Stimulated activated CD4-positive, alpha-beta T cell treated with anti-CD3 and anti-CD28 coated beads, Interleukin-12 subunit alpha, Interleukin-12 subunit beta, amount 100 ng/mL, for 24 hours (primary cell): ENCODE results near the gene MIER3.

Experiments
- DNase-seq, 2 experiments: peaks; one replicate each; pipeline ENCODE4 v3.0.0-alpha.2; 2020; ENCODE audit warnings: low read depth in 2 of 2

The MIER3 gene

DNA sequence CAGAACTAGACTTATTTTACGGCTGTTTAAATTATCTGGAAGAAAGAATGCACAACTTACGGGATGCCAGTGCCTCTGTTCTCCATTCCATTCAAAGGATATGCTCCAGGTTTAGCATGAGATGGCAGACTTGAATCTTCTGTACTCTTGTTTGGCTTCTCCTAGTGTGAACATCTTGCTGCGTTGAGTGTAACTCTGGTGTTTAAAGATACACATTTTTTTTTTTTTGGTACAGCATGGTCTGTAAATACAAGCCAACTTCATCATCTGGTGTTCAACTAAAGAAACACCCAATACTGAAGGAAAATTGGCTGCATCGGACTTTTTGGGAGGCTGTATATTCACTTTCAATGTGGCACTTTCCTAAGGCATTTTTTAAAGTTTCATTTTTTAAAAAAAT lies 7.4 kb upstream of the MIER3 start:
- DNase-seq: no peak

GRCh38 chr5:56958595-56958994 lies 6.7 kb upstream of the MIER3 start:
- no peak for DNase-seq

- no peak for DNase-seq
Observed at GRCh38 chr5:56954262-56954661, 2.3 kb upstream of the MIER3 start.

- DNase-seq: peak; percentile 5 to 17
Observed at GRCh38 chr5:56951126-56951945, 587 bp downstream of the MIER3 start.

DNA sequence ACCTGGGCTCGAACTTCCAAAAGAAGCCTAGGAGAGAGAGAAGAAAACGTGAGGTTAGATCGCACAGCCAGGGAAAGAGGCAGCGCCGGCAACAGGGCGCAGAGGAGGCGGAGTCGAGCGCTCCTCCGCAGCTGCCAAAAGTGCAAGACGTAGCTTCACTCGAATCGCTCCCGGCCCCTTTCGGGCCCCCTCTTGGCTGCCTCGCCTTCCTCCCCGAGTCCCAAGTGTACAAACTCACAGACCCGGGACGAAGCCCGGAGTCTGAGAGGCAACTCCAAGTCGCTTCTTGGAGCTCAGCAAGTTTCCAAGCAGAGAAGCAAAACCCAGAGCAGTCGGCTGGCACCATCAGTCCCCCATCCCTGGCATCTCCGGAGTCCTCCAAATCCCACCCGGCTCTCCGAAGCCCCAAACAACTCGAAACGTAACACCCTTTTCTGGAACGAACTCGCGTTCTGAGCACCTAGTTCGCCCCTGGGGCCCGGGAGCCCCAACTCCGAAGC lies 1.2 kb downstream of the MIER3 start:
- peak; percentile 31 to 51 for DNase-seq

- DNase-seq: no peak
Observed at GRCh38 chr5:56947052-56947451, 4.9 kb downstream of the MIER3 start.

- no peak for DNase-seq
Observed at GRCh38 chr5:56941981-56942380, 9.9 kb downstream of the MIER3 start.

DNA sequence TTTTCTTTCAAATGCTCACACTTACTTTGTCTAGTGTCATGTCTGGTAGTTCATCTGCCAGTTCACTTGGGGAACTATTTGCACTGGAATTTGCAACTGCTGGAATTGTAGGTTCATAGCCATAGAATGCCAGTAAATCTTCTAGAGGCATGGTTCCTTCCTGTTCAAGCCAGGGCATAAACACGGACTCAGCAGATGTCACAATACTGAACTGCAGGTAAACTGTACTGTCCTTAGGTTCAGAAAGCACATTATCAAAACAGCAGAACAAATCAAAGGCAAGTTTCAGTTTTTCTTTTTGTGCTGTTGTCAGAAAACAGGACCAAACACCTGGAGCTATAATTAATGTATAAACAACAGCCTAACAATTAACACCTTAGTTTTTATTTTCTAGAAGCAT lies 13.1 kb downstream of the MIER3 start:
- no peak for DNase-seq

DNA sequence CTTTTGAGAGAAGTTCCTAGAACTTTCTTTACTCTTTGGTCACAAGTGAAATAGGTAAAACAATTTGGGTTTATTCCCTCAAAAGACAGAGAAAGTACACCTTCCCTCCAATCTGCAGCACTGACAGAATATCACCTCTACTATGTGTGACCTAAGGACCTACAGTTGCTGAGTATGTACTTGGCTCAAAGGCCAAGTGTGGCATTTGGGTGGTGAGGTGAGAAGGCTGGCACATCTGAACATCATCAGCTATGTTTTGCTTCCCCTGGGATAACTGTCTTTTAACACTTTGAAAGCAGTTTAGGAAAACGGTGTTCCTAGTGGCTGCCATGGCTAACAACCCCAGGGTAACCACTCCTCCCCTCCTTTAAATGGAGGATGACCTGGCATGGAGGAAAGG lies 17.6 kb downstream of the MIER3 start:
- no peak for DNase-seq

DNA sequence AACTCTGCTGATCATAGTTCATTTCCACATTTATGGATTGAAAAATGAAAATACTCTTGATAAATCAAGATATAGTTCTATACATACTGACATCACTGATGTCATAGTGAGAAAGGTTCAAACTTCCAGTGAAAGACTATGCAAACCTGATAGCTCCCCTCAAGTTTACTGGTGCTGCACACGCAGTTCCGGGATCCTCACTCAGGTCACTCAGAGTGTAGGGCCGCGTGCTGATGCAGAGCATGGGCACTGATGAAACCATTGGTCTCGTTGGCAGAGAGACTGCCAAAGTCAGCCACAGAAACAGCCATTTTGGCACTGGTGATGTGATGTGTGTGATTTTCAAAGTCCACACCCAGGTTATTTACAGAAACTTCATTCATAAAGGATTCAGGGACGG lies 29.0 kb downstream of the MIER3 start:
- DNase-seq: no peak

- DNase-seq: no peak
Observed at GRCh38 chr5:56919942-56920662, 31.8 kb downstream of the MIER3 start.

DNA sequence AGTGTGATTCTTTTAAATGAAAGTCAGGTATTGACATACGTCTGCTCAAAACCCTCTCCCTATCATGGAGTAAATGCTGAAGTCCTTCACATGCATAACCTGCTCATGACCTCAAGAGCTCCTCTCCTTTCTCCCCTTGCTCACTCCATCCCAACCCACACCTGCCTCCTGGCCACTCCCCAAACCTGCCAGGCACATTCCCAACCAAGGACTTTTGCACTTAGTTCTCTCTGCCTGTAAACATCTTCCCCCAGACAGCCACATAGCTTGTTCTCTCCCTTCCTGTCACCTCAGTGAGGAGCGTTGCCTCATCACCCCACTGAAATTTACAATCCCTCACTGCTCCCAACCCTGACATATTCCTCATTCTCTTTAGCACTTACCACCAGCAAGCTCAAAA lies 33.9 kb downstream of the MIER3 start:
- no peak for DNase-seq

- DNase-seq: no peak
Observed at GRCh38 chr5:56917534-56917933, 34.4 kb downstream of the MIER3 start.

GRCh38 chr5:56914678-56915077 lies 37.2 kb downstream of the MIER3 start:
- DNase-seq: no peak

GRCh38 chr5:56913766-56914165 lies 38.2 kb downstream of the MIER3 start:
- DNase-seq: no peak

DNA sequence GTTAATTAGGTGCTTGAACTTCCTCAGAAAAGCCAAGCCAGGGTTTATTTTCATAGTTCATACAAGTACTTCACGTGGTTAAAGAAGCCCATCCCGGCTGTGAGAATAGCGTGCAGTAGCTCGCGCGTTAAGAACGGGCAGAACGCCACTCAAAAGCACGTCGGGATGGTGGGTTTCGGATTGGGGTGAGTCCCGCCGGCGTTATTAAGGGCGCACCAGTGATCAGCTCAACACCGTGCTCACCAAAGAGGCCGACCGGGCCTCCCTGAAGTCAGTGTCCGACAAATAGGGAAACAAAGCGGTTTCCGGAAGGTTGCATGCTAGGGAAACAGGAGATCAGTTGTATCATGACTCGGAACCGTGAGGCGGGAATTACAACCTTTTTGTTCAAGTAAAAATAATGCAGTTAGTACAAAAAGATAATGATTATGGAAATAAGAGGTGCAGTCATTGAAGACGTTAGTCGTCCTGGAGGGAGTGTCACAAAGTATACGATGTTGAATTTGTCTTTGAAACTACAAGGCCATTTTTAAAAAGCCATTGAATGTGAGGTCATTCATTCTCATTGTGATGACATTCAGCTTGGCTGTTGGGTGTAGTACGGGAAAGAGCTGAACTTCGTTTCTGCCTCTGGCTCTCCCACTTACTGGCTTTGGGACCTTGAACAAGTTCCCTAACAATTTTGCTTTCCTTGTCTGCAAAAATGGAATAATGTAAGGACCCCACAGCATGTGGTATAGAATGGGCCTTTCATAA lies 41.5 kb downstream of the MIER3 start:
- DNase-seq: peak; percentile 10 to 32

GRCh38 chr5:56909294-56910209 lies 42.4 kb downstream of the MIER3 start, which contains the start of gene SETD9:
SETD9 (plus strand) TSS chr5:56909596; CDS start chr5:56909646, 50 bp downstream.
- DNase-seq: peak; percentile 84 to 95

DNA sequence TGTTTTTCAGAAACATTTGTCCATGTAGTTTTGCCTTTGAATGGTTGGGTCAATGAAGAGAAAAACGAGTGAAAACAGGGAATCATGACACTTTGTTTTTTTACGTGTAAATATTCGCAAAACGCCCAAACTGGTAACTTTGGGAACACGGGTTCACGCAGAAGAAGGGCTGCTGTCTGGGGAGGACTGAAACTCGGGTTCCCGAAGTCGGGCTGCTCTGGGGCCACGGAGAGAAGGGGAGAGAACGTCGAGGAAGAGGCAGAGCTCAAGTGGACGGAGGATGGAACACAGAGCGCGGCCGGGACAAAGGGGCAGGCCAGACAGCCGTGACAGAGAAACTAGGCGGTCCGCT lies 43.0 kb downstream of the MIER3 start:
- DNase-seq: no peak

DNA sequence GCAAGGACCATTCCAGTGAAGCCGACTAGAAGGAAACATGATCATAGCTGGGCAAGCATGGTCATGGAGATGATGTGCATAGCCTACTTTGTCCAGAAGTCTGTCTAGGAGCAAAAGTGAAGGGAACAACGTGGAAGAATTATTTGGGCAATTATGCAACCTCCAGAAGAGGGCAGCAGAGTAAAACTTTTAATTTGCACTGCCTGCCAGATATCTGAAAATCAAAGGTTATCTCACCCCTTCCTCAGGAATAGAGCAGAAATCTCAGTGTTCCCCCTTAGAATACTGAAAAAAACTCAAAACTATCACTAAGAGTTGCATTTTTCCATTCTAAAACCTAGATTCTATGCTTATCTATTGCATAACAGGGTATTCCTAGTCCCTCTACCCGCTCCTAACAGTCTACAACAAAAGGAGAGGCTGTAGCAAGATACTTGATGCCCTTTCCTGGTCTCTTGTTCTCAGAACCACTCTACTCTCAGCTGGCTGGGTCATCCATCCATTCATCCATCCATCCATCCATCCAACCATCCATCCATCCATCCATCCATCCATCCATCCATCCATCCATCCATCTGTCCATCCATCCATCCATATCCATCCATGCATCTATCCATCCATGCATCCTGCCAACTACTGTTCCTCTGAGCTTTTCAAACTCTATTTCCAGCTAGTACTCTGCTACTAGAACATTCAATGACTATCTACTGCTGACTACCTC lies 50.9 kb downstream of the MIER3 start:
- DNase-seq: peak in 1 of 2 experiments; percentile 6

- no peak for DNase-seq
Observed at GRCh38 chr5:56900395-56900794, 51.5 kb downstream of the MIER3 start.

GRCh38 chr5:56898213-56898612 lies 53.7 kb downstream of the MIER3 start:
- no peak for DNase-seq
